GM12892 (cell line): ENCODE results near the gene GPR61.

Experiments
- POLR2A ChIP-seq: IDR thresholded peaks from 2 replicates; pipeline ENCODE4 v1.6.1; 2011; ENCODE audit warnings: low read depth, low read length, control low read depth
- POLR2AphosphoS5 ChIP-seq: IDR thresholded peaks from 2 replicates; pipeline ENCODE4 v1.6.1; 2011; ENCODE audit warnings: low read depth, low read length, control low read depth

DNA sequence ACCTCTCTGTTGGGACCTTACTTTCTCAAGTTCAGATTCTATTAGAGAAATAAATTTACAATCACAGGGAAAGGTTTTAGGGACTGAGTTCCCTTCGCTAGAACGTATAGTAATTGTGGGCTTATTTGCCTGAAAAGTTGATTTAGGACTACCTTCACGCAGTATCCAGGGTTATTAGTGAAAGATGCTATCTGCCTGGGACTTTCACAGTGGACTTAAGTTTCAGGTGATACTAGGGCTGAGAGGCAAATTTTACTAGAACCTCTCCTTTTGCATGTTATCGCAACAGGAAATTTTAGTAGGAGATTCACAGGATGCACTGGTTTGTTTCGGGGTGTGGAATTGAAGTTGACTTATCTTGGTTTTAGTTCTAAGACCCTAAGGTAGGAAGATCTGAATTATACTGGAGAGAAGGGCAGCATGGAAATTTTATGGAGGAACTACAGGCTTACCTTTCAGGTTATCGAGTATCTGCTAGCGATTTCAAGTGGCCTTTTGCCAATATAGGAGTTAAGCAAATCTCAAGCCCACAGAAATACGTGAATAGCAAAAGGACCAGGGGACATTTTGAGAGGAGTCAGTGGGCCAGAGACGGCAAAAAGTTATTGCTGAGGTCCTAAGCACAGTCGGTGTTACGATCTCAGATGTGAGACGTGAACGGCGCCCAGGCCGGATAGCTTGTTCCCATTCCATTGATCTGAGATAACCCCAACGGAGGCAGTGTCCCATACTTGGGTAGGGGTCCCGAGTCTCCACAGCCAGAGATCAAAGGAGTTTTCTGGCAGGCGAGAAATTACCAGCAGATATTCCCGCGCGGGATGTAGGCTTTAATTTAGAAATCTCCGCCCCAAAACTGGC is 8.0 kb downstream of the GPR61 start:
- TF ChIP-seq POLR2A (no peak), POLR2AphosphoS5 (no peak)
